HG02763 (cell line): ENCODE data around the gene MARCO.
"Not testable (repeated sequence)": the region's sequence is repeated elsewhere in the genome, so short reads cannot be mapped to it uniquely, and the experiment has no call there.

ENCODE experiments used
- ATAC-seq: cut with Tn5 transposase; IDR thresholded peaks from one replicate; pipeline ENCODE4 v1.9.1; 2021; ENCODE audit warnings: mild to moderate bottlenecking, moderate library complexity; ENCODE audit not compliant: unreplicated experiment

Gene MARCO

GRCh38 chr2:119028327-119029174, 86.6 kb downstream of the MARCO start:
- no peak for ATAC-seq

DNA sequence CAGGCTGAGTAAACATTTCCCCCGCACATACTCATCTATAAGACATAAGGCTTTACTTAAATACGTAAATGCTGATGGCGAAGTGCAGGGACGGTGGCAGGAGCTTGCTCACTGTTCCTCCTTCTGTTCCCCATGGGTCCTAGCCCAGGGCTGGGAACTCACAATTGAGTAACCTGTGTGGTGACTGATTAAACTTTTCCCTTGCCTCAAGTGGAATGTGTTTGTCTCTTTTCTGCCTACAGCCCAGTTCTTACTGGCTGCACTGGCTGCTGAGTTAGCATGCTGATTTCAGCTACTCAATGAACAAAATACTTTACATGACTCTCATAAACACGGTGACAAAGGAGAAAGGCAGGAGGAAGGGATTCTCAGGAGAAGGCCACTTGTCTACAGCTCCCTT, 87.3 kb downstream of the MARCO start:
- no peak for ATAC-seq

GRCh38 chr2:119037922-119038321, 95.9 kb downstream of the MARCO start:
- not testable (repeated sequence) for ATAC-seq

GRCh38 chr2:119040730-119041129, 98.7 kb downstream of the MARCO start:
- ATAC-seq = no peak
